Glutamatergic neuron (in vitro differentiated cells): Measurements from ENCODE around the gene BACH2. TPM values are rescaled to one million over a fixed set of nuclear protein-coding genes. Genes with fewer than 3 reads are reported as not detected.
A peak's percentile ranks its signal among the peaks of the same experiment; 100 is the strongest.

ENCODE experiments used
- DNase-seq: peaks from one replicate; pipeline ENCODE4 v3.0.0; 2022
- H3K27ac Mint-ChIP-seq: one replicate; pipeline ENCODE4 v1.8.0; 2020; ENCODE audit warnings: mild to moderate bottlenecking, mixed read lengths, inconsistent platforms; ENCODE audit not compliant: unreplicated experiment
- H3K27me3 Mint-ChIP-seq: one replicate; pipeline ENCODE4 v1.8.0; 2020; ENCODE audit warnings: mild to moderate bottlenecking, moderate library complexity, mixed read lengths, inconsistent platforms; ENCODE audit not compliant: unreplicated experiment
- H3K36me3 Mint-ChIP-seq: one replicate; pipeline ENCODE4 v1.8.0; 2020; ENCODE audit warnings: mild to moderate bottlenecking, mixed read lengths, inconsistent platforms; ENCODE audit not compliant: unreplicated experiment
- H3K4me1 Mint-ChIP-seq: one replicate; pipeline ENCODE4 v1.8.0; 2020; ENCODE audit warnings: mild to moderate bottlenecking, low read depth, mixed read lengths, inconsistent platforms; ENCODE audit not compliant: unreplicated experiment
- H3K4me3 Mint-ChIP-seq: one replicate; pipeline ENCODE4 v1.8.0; 2020; ENCODE audit warnings: mild to moderate bottlenecking, mixed read lengths, inconsistent platforms; ENCODE audit not compliant: unreplicated experiment
- H3K9me3 Mint-ChIP-seq: one replicate; pipeline ENCODE4 v1.8.0; 2020; ENCODE audit warnings: mild to moderate bottlenecking, moderate library complexity, mixed read lengths, inconsistent platforms; ENCODE audit not compliant: unreplicated experiment
- total RNA-seq: library from RNA; stranded (reverse); fragmentation: NEBNext Ultra II Directional; extraction: Animal tissue kit (Norgen Biotek cat#: 25700); gene quantifications from one replicate; pipeline ENCODE4 v1.2.1, GENCODE V29; 2021; ENCODE audit not compliant: unreplicated experiment
- TF ChIP-seq, protein P1 (sequence below): fragments of 200-600 bp; sonication (generic); IDR thresholded peaks from one replicate; pipeline ENCODE4 v1.5.0; 2021; ENCODE audit not compliant: partially characterized antibody, unreplicated experiment

BACH2 gene
- total RNA-seq, 1 donor from 2014 or later, result 96.4 TPM

DNA sequence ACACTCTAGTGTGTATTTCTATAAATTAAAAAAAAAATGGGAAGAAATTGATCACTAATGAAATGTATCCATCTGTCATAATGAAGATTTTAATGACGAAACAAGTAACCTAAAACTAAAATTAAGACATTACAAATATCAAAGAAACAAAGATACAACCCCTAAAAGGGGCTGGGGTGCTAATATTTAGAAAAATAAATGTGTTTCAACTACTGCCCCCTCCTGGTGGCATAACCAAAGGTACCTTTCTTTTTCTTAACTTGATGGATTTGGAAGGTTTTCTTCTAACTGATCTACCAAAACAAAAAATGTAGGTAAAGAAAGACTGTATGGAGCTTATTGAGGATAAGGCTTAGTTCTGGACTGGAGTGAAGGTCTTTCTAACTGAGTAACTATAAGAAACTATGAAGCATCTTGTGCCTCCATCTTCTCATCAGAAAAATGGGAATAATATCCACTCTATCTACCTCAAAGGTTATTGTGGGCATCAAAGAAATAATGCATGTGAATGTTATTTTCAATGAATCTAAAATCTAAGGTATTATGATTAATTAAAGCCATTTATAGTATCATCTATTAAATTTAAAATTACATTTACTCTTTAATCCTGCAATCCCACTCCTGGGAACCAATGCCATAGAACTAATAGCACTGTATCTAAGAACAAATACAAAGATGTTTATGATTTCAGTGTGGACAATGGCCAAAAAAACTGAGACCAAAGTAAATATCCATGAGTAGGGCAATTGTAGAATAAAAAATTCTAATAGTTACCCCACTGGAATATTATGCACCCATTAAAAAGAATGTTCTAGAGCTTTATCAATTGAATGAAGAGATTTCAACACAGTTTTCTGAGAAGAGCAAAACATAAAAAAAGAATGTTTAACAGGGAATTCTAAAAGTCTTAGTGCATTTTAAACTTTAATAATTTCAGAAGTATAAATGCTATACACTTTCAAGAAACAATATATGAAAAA, 117.2 kb downstream of the BACH2 start:
- DNase-seq, result no peak
- Mint-ChIP-seq H3K9me3 (peaks cover 3% of the 10 kb centered on the region), H3K4me1 (peaks cover 61% of the 10 kb centered on the region), H3K27ac (no peak overlapping the region), H3K27me3 (no peaks in the 10 kb centered on the region), H3K4me3 (no peak overlapping the region), H3K36me3 (no peaks in the 10 kb centered on the region)
- TF ChIP-seq, protein P1, sequence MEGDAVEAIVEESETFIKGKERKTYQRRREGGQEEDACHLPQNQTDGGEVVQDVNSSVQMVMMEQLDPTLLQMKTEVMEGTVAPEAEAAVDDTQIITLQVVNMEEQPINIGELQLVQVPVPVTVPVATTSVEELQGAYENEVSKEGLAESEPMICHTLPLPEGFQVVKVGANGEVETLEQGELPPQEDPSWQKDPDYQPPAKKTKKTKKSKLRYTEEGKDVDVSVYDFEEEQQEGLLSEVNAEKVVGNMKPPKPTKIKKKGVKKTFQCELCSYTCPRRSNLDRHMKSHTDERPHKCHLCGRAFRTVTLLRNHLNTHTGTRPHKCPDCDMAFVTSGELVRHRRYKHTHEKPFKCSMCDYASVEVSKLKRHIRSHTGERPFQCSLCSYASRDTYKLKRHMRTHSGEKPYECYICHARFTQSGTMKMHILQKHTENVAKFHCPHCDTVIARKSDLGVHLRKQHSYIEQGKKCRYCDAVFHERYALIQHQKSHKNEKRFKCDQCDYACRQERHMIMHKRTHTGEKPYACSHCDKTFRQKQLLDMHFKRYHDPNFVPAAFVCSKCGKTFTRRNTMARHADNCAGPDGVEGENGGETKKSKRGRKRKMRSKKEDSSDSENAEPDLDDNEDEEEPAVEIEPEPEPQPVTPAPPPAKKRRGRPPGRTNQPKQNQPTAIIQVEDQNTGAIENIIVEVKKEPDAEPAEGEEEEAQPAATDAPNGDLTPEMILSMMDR, result peak; percentile 83

- TF ChIP-seq, protein P1, result no peak
- Mint-ChIP-seq H3K27ac (peak overlapping the region; percentile 65), H3K36me3 (no peaks in the 10 kb centered on the region), H3K4me1 (peaks cover 51% of the 10 kb centered on the region), H3K9me3 (peaks cover 3% of the 10 kb centered on the region), H3K27me3 (no peaks in the 10 kb centered on the region), H3K4me3 (no peak overlapping the region)
- no peak for DNase-seq
Observed at GRCh38 chr6:90178384-90178855, 118.2 kb downstream of the BACH2 start.

- Mint-ChIP-seq H3K27ac (peak overlapping the region; percentile 65), H3K9me3 (peaks cover 3% of the 10 kb centered on the region), H3K36me3 (no peaks in the 10 kb centered on the region), H3K27me3 (no peaks in the 10 kb centered on the region), H3K4me3 (peak overlapping the region; percentile 26), H3K4me1 (peaks cover 44% of the 10 kb centered on the region)
- no peak for DNase-seq
- TF ChIP-seq, protein P1, result no peak
Observed at GRCh38 chr6:90177544-90178383, 118.9 kb downstream of the BACH2 start.

DNA sequence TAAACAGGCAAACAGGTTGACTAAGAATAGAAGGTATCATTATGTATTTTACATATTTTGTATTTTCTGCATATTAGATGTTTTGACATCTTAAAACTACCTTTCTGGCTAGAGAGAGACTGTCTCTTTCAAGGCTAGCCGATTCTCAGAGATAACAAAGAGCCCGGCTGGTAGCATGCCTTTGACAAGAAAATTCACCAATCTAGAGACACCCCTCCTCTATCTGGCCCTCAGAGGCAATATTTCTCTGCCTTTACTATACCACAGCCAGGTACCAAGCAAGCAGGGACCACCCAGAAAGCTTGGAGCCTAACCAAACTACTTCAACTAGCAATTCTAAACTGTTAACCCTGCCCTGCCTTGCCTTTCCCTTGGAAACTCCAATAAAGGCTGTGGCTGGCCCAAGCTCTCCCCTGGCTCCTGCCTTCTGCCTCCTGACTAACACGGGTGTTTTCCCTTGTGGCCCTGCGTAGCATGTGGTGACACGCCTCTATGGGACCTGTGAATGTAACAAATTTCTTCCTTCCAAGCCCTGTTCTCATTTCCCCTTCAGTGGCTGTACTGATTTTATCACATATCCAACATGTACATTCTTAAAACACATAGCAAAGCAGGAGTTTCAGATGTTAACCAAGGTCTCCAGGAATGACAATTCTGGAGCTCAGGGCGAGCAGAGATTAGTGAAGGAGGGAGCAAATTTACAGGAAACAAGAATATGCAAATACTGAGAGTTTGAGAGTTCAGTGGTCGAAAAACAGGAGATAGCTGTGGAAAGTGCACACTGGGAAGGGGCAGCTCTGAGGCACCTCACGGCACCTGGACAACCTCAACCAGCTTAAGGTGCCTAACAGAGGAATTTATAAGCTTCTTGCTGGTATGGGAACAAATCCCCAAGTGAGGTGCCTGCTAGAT, 120.8 kb downstream of the BACH2 start:
- peaks cover 35% of the 10 kb centered on the region for H3K4me1 Mint-ChIP-seq
- no peaks in the 10 kb centered on the region for H3K27me3 Mint-ChIP-seq
- peak overlapping the region; percentile 91 for H3K27ac Mint-ChIP-seq
- DNase-seq, result peak; percentile 69
- TF ChIP-seq, protein P1, result no peak
- peaks cover 3% of the 10 kb centered on the region for H3K9me3 Mint-ChIP-seq
- peak overlapping the region; percentile 35 for H3K4me3 Mint-ChIP-seq
- no peaks in the 10 kb centered on the region for H3K36me3 Mint-ChIP-seq
